H1 (cell line): ENCODE results near the gene CA10. TPM values are rescaled to one million over a fixed set of nuclear protein-coding genes. Genes with fewer than 3 reads are reported as not detected.

ENCODE experiments used
- CTCF ChIA-PET: fragments of 300-600 bp; sonication (Branson Sonifier 250); formaldehyde crosslinking; loops from one replicate; lab custom pipeline; 2021; ENCODE audit not compliant: partially characterized antibody; lab: Charles Lee
- POLR2A ChIA-PET: fragments of 300-600 bp; sonication (Branson Sonifier 250); formaldehyde crosslinking; loops from one replicate; lab custom pipeline; 2021; ENCODE audit warnings: inconsistent platforms; ENCODE audit not compliant: partially characterized antibody; lab: Charles Lee
- DNase-seq, 2 experiments: peaks; one replicate each; pipeline versions ENCODE4 v3.0.0 to v3.0.0-alpha.2; 2010 to 2022; ENCODE audit warnings: low spot score in 2 of 2, low read depth in 1 of 2, mixed read lengths in 1 of 2
- FAIRE-seq: peaks from 2 replicates; lab custom pipeline; 2011; peaks lifted over from hg19 to GRCh38; lab: Jason Lieb, UNC
- H2AFZ ChIP-seq: 2 replicates; pipeline ENCODE4 v1.8.1; 2012; ENCODE audit warnings: low read length, inconsistent platforms
- H2AK5ac ChIP-seq: 2 replicates; pipeline ENCODE4 v1.6.1; 2013; ENCODE audit warnings: low read depth, low read length
- H2BK120ac ChIP-seq: replicated peaks from 2 replicates; pipeline ENCODE3; 2013; ENCODE audit warnings: low read depth, low read length, inconsistent platforms
- H2BK12ac ChIP-seq: 2 replicates; pipeline ENCODE4 v1.6.1; 2013; ENCODE audit warnings: low read depth, low read length
- H2BK15ac ChIP-seq: 2 replicates; pipeline ENCODE4 v1.6.1; 2013; ENCODE audit warnings: low read length
- H2BK20ac ChIP-seq: 2 replicates; pipeline ENCODE4 v1.6.1; 2013; ENCODE audit warnings: low read length
- H2BK5ac ChIP-seq: 2 replicates; pipeline ENCODE4 v1.6.1; 2013; ENCODE audit warnings: low read depth, low read length
- H3K14ac ChIP-seq: 2 replicates; pipeline ENCODE4 v1.6.1; 2013; ENCODE audit warnings: inconsistent platforms; ENCODE audit not compliant: insufficient read length
- H3K18ac ChIP-seq: 2 replicates; pipeline ENCODE4 v1.6.1; 2013; ENCODE audit warnings: low read length; ENCODE audit errors: extremely low read depth
- H3K23ac ChIP-seq: 2 replicates; pipeline ENCODE4 v1.6.1; 2013; ENCODE audit warnings: inconsistent platforms; ENCODE audit not compliant: insufficient read length
- H3K23me2 ChIP-seq: 2 replicates; pipeline ENCODE4 v1.6.1; 2013; ENCODE audit warnings: low read depth, low read length
- H3K27ac ChIP-seq: 2 replicates; pipeline ENCODE4 v1.6.1; 2011; ENCODE audit warnings: low read depth, low read length, inconsistent platforms
- H3K27me3 ChIP-seq, 4 experiments: replicated peaks in 1 of 4; 1 replicate in 1 of 4; 2 replicates in 3 of 4; pipeline versions ENCODE4 v1.6.1 to v1.8.1; 2011 to 2013; ENCODE audit warnings: low read length in 3 of 4, mild to moderate bottlenecking in 3 of 4, inconsistent platforms in 2 of 4, mixed read lengths in 2 of 4, moderate library complexity in 1 of 4; ENCODE audit not compliant: control insufficient read depth in 3 of 4, insufficient read depth in 3 of 4; ENCODE audit errors: extremely low read depth in 1 of 4
- H3K36me3 ChIP-seq, 4 experiments: 2 replicates each; pipeline versions ENCODE4 v1.6.1 to v1.8.1; 2011 to 2013; ENCODE audit warnings: mild to moderate bottlenecking in 4 of 4, low read length in 3 of 4, moderate library complexity in 2 of 4, control low read depth in 1 of 4, inconsistent platforms in 1 of 4; ENCODE audit not compliant: insufficient read depth in 4 of 4, control insufficient read depth in 2 of 4
- H3K4ac ChIP-seq: replicated peaks from 2 replicates; pipeline ENCODE3; 2013; ENCODE audit warnings: low read length, low read depth, mixed read lengths, inconsistent platforms; ENCODE audit not compliant: insufficient read length
- H3K4me1 ChIP-seq, 4 experiments: replicated peaks in 1 of 4; 1 replicate in 1 of 4; 2 replicates in 3 of 4; pipeline versions ENCODE4 v1.6.1 to v1.8.1; 2011 to 2013; ENCODE audit warnings: low read length in 3 of 4, inconsistent platforms in 2 of 4, mixed read lengths in 1 of 4; ENCODE audit not compliant: insufficient read depth in 4 of 4, control insufficient read depth in 3 of 4
- H3K4me2 ChIP-seq, 2 experiments: 2 replicates each; pipeline versions ENCODE4 v1.6.1 to v1.8.1; 2011 to 2013; ENCODE audit warnings: low read depth in 2 of 2, low read length in 2 of 2, control low read depth in 1 of 2, inconsistent platforms in 1 of 2, mild to moderate bottlenecking in 1 of 2; ENCODE audit not compliant: insufficient read depth in 1 of 2
- H3K4me3 ChIP-seq, 4 experiments: fragments of 200-600, 300-600 bp in 1 of 4; sonication (generic), shearing (Covaris generic), sonication (Bioruptor Twin) in 1 of 4; 2 replicates each; pipeline versions ENCODE4 v1.5.1 to v1.8.1; 2011 to 2016; ENCODE audit warnings: low read length in 4 of 4, low read depth in 3 of 4, control low read depth in 2 of 4, inconsistent platforms in 2 of 4, mild to moderate bottlenecking in 2 of 4, mixed read lengths in 1 of 4, moderate library complexity in 1 of 4; ENCODE audit not compliant: insufficient read depth in 2 of 4; ENCODE audit errors: extremely low read depth in 1 of 4
- H3K56ac ChIP-seq: replicated peaks from 2 replicates; pipeline ENCODE3; 2013; ENCODE audit warnings: low read depth, mild to moderate bottlenecking, mixed read lengths, low read length, inconsistent platforms; ENCODE audit not compliant: insufficient read length
- H3K79me1 ChIP-seq: 2 replicates; pipeline ENCODE4 v1.6.1; 2013; ENCODE audit warnings: low read depth, low read length, control low read depth
- H3K79me2 ChIP-seq, 2 experiments: 2 replicates each; pipeline versions ENCODE4 v1.6.1 to v1.8.1; 2012 to 2013; ENCODE audit warnings: low read length in 2 of 2, mild to moderate bottlenecking in 2 of 2, inconsistent platforms in 1 of 2; ENCODE audit not compliant: insufficient read depth in 2 of 2, control insufficient read depth in 1 of 2
- H3K9ac ChIP-seq, 4 experiments: replicated peaks in 1 of 4; 1 replicate in 1 of 4; 2 replicates in 3 of 4; pipeline versions ENCODE4 v1.6.1 to v1.8.1; 2011 to 2013; ENCODE audit warnings: low read depth in 3 of 4, low read length in 3 of 4, control low read depth in 2 of 4, mild to moderate bottlenecking in 2 of 4, moderate library complexity in 2 of 4, inconsistent platforms in 1 of 4; ENCODE audit errors: extremely low read depth in 1 of 4
- H3K9me3 ChIP-seq, 2 experiments: 2 replicates each; pipeline versions ENCODE4 v1.6.1 to v1.8.1; 2012 to 2013; ENCODE audit warnings: mild to moderate bottlenecking in 2 of 2, moderate library complexity in 2 of 2, control low read depth in 1 of 2, inconsistent platforms in 1 of 2, low read depth in 1 of 2, low read length in 1 of 2, mixed read lengths in 1 of 2; ENCODE audit not compliant: insufficient read depth in 2 of 2
- H4K20me1 ChIP-seq, 2 experiments: replicated peaks in 1 of 2; 2 replicates each; pipeline versions ENCODE3 to v1.8.1; 2011 to 2013; ENCODE audit warnings: inconsistent platforms in 2 of 2, low read length in 2 of 2, mild to moderate bottlenecking in 1 of 2; ENCODE audit not compliant: insufficient read depth in 2 of 2, control insufficient read depth in 1 of 2
- H4K5ac ChIP-seq: 2 replicates; pipeline ENCODE4 v1.6.1; 2013; ENCODE audit warnings: low read length, low read depth, mixed read lengths, inconsistent platforms; ENCODE audit not compliant: insufficient read length
- H4K8ac ChIP-seq: 2 replicates; pipeline ENCODE4 v1.8.0; 2013; ENCODE audit warnings: mild to moderate bottlenecking, moderate library complexity, low read length, inconsistent platforms; ENCODE audit not compliant: insufficient read depth; ENCODE audit errors: extremely low read depth
- H4K91ac ChIP-seq: replicated peaks from 2 replicates; pipeline ENCODE3; 2013; ENCODE audit warnings: low read length, mixed read lengths, inconsistent platforms; ENCODE audit not compliant: insufficient read length
- CBX5 ChIP-seq: fragments of 300-800, 300-1000 bp; sonication (generic); IDR thresholded peaks from 2 replicates; pipeline ENCODE4 v1.7.1; 2016; ENCODE audit warnings: antibody characterized with exemption, low read length, low read depth
- E2F6 ChIP-seq: IDR thresholded peaks from 2 replicates; pipeline ENCODE4 v1.6.1; 2012; ENCODE audit warnings: inconsistent platforms
- EGR1 ChIP-seq: IDR thresholded peaks from 2 replicates; pipeline ENCODE4 v1.6.1; 2011; ENCODE audit warnings: low read depth, low read length, borderline replicate concordance
- FOSL1 ChIP-seq: IDR thresholded peaks from 2 replicates; pipeline ENCODE4 v1.6.1; 2011; ENCODE audit warnings: mild to moderate bottlenecking, low read depth, low read length, moderate library complexity; ENCODE audit not compliant: insufficient read depth
- JUN ChIP-seq: IDR thresholded peaks from 2 replicates; pipeline ENCODE4 v1.6.1; 2011; ENCODE audit warnings: low read depth, mild to moderate bottlenecking, improper control_type of control experiment, low read length
- MAFK ChIP-seq: IDR thresholded peaks from 2 replicates; pipeline ENCODE4 v1.6.1; 2012; ENCODE audit warnings: low read depth, mild to moderate bottlenecking, improper control_type of control experiment, low read length
- RAD21 ChIP-seq, 2 experiments: IDR thresholded peaks in 1 of 2; conservative IDR thresholded peaks in 1 of 2; 2 replicates each; pipeline ENCODE4 v1.6.1; 2011; ENCODE audit warnings: low read depth in 2 of 2, low read length in 2 of 2, improper control_type of control experiment in 1 of 2, inconsistent platforms in 1 of 2, mild to moderate bottlenecking in 1 of 2, moderate library complexity in 1 of 2
- RFX5 ChIP-seq: IDR thresholded peaks from 2 replicates; pipeline ENCODE4 v1.6.1; 2011; ENCODE audit warnings: low read depth, low read length, improper control_type of control experiment, borderline replicate concordance
- SAP30 ChIP-seq: fragments of 300-600 bp; sonication (generic); IDR thresholded peaks from 2 replicates; pipeline ENCODE4 v1.7.1; 2012; ENCODE audit warnings: low read length, moderate library complexity, mild to moderate bottlenecking, inconsistent platforms; ENCODE audit not compliant: insufficient read depth, insufficient replicate concordance
- SIN3A ChIP-seq, 2 experiments: IDR thresholded peaks in 1 of 2; conservative IDR thresholded peaks in 1 of 2; 2 replicates each; pipeline ENCODE4 v1.6.1; 2011 to 2012; ENCODE audit warnings: low read length in 2 of 2, improper control_type of control experiment in 1 of 2, low read depth in 1 of 2, mild to moderate bottlenecking in 1 of 2
- SP2 ChIP-seq: IDR thresholded peaks from 2 replicates; pipeline ENCODE4 v1.6.1; 2012; ENCODE audit warnings: mild to moderate bottlenecking, low read length, inconsistent platforms
- WGBS, 2 experiments: shearing (Covaris generic) in 1 of 2; methylation state at CpG; one replicate each; pipeline versions ENCODE4 v1.1.6 to v1.1.7; 2013 to 2015; ENCODE audit warnings: low lambda C conversion rate in 2 of 2, mixed read lengths in 2 of 2, inconsistent platforms in 1 of 2, low coverage in 1 of 2, missing lambda C conversion rate in 1 of 2; ENCODE audit not compliant: insufficient replicate concordance in 2 of 2, insufficient coverage in 1 of 2, insufficient read length in 1 of 2; ENCODE audit errors: extremely low coverage in 1 of 2, missing lambda C conversion rate in 1 of 2; 5-methylcytosine and 5-hydroxymethylcytosine counted together
- polyA plus RNA-seq, 7 experiments: library from polyadenylated mRNA; depleted of rRNA in 3 of 7; stranded (reverse) in 5 of 7; unstranded in 2 of 7; fragments of >200 nt in 5 of 7; fragments of 200-250 nt in 2 of 7; gene quantifications; 1 replicate in 5 of 7; 2 replicates in 1 of 7; 4 replicates in 1 of 7; pipeline versions ENCODE4 v1.2.1 to v1.2.3, GENCODE V29; 2011 to 2013; ENCODE audit warnings: missing spikeins in 2 of 7, mixed read lengths in 2 of 7
- total RNA-seq: library from RNA; stranded (reverse); fragmentation: NEBNext Ultra II Directional; extraction: Animal tissue kit (Norgen Biotek cat#: 25700); gene quantifications from 2 replicates; pipeline ENCODE4 v1.2.1, GENCODE V29; 2021

CA10 gene
- total and polyA plus RNA-seq, 2 of the 8 experiments (the other 6 are each of a cell fraction or from before 2014, with no cell fraction given): 0.60 to 0.63 TPM

- WGBS, 2 experiments: 86% methylated on average over 3 of the region's 3 CpGs; no CpG with 5 or more reads in 1 of the 2 experiments
- TF ChIP-seq FOSL1 (no peak), MAFK (no peak), RAD21 (IDR thresholded peaks at IDR 0.05 in 1 of 2, conservative IDR thresholded peaks at IDR 0.05 in 1 of 2; ENCODE audit: low read depth in 2 of 2, low read length in 2 of 2) (no peak), JUN (no peak), SIN3A (conservative IDR thresholded peaks at IDR 0.05 in 1 of 2, IDR thresholded peaks at IDR 0.05 in 1 of 2; ENCODE audit: low read depth in 1 of 2, low read length in 2 of 2) (no peak), E2F6 (no peak), CBX5 (no peak), RFX5 (no peak), SAP30 (no peak), EGR1 (no peak), SP2 (no peak)
Measured at GRCh38 chr17:51848451-51848850, 310.1 kb downstream of the CA10 start.

More at GRCh38 chr17:51848451-51848850, 310.1 kb downstream of the CA10 start:
- DNase-seq (no peak), FAIRE-seq (no peak)
- Histone ChIP-seq H3K56ac (no peak overlapping the region), H2BK12ac (no peak overlapping the region), H2AFZ (no peak overlapping the region), H2AK5ac (no peak overlapping the region), H3K4ac (no peak overlapping the region), H3K79me2 (no peaks in the 10 kb centered on the region), H3K9me3 (no peaks in the 10 kb centered on the region), H3K79me1 (no peaks in the 10 kb centered on the region), H3K36me3 (no peaks in the 10 kb centered on the region), H4K91ac (no peak overlapping the region), H2BK120ac (no peak overlapping the region), H3K4me1 (no peaks in the 10 kb centered on the region), H3K27ac (no peak overlapping the region), H2BK5ac (no peak overlapping the region), H3K9ac (no peak overlapping the region), H3K27me3 (no peaks in the 10 kb centered on the region), H4K20me1 (no peaks in the 10 kb centered on the region), H4K8ac (no peak overlapping the region), H3K4me3 (no peak overlapping the region), H4K5ac (no peak overlapping the region), H3K14ac (no peak overlapping the region), H3K18ac (no peak overlapping the region), H2BK20ac (no peak overlapping the region), H3K23me2 (no peaks in the 10 kb centered on the region), H3K23ac (no peak overlapping the region), H2BK15ac (no peak overlapping the region), H3K4me2 (no peak overlapping the region)
- ChIA-PET CTCF (interaction anchor here (0.7 to 3.7 kb wide), 2 partner anchors 13 to 35 kb away, joined by 3 to 20 read pairs; no protein-coding TSS in a partner anchor), POLR2A (no interaction called here)
